GM12891 (cell line): Measurements from ENCODE around the gene WDFY3.

ENCODE experiments used
- DNase-seq: peaks from one replicate; pipeline ENCODE4 v3.0.0; 2011; ENCODE audit warnings: low spot score; ENCODE audit not compliant: insufficient read length
- FAIRE-seq: peaks from 2 replicates; lab custom pipeline; 2011; peaks lifted over from hg19 to GRCh38; lab: Jason Lieb, UNC
- PAX5 ChIP-seq: IDR thresholded peaks from 2 replicates; pipeline ENCODE4 v1.6.1; 2011; ENCODE audit warnings: low read length, moderate library complexity, mild to moderate bottlenecking; ENCODE audit not compliant: insufficient read depth, severe bottlenecking
- POLR2A ChIP-seq: IDR thresholded peaks from 2 replicates; pipeline ENCODE4 v1.6.1; 2011; ENCODE audit warnings: low read depth, low read length, control low read depth
- POLR2AphosphoS5 ChIP-seq: IDR thresholded peaks from 2 replicates; pipeline ENCODE4 v1.6.1; 2011; ENCODE audit warnings: low read depth, low read length, control low read depth
- POU2F2 ChIP-seq: IDR thresholded peaks from 2 replicates; pipeline ENCODE4 v1.6.1; 2011; ENCODE audit warnings: low read depth, mild to moderate bottlenecking, control low read depth, low read length, moderate library complexity
- SPI1 ChIP-seq: IDR thresholded peaks from 2 replicates; pipeline ENCODE4 v1.6.1; 2011; ENCODE audit warnings: low read depth, low read length, control low read depth
- TAF1 ChIP-seq: IDR thresholded peaks from 2 replicates; pipeline ENCODE4 v1.6.1; 2011; ENCODE audit warnings: low read depth, low read length, control low read depth

Gene WDFY3

GRCh38 chr4:84623661-84624060 is 342.8 kb downstream of the WDFY3 start:
- FAIRE-seq (no peak), DNase-seq (no peak)
- TF ChIP-seq TAF1, result no peak
- no peak for TF ChIP-seq POU2F2
- TF ChIP-seq POLR2A, result no peak
- no peak for TF ChIP-seq SPI1
- no peak for TF ChIP-seq PAX5
- TF ChIP-seq POLR2AphosphoS5, result no peak

- FAIRE-seq (no peak), DNase-seq (no peak)
- TF ChIP-seq POLR2AphosphoS5, result no peak
- TF ChIP-seq SPI1, result no peak
- TF ChIP-seq PAX5, result no peak
- TF ChIP-seq POLR2A, result no peak
- no peak for TF ChIP-seq TAF1
- TF ChIP-seq POU2F2, result no peak
These were observed 343.5 kb downstream of the WDFY3 start for GRCh38 chr4:84622959-84623358.
